HG02623 (cell line): ENCODE measurements around the gene TRERF1.

ENCODE experiments used
- ATAC-seq: cut with Tn5 transposase; IDR thresholded peaks from one replicate; pipeline ENCODE4 v1.9.1; 2021; ENCODE audit warnings: moderate library complexity; ENCODE audit not compliant: unreplicated experiment

The TRERF1 gene

GRCh38 chr6:42259286-42259685, 192.4 kb downstream of the TRERF1 start:
- ATAC-seq, result no peak

DNA sequence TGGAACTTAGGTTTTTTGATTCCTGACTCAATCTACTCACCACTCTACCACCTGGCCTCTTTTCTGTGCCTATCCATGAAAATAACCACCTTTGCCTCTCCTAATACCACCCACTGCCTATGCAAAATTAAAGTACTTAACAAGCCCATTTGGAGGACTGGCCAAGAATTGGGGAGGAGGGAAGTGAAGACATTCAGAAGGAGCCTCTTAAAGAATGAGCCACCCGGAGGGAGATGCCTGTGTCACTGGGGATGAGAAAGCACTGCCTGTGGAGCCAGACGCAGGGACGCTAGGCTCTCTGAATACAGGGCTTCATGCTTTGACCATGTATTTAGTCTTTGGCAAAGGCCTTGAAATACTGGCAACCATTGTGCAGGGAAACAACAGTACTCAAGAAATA, 194.1 kb downstream of the TRERF1 start:
- no peak for ATAC-seq

- no peak for ATAC-seq
Observed at GRCh38 chr6:42257063-42257462, 194.7 kb downstream of the TRERF1 start.

GRCh38 chr6:42255050-42255449, 196.7 kb downstream of the TRERF1 start:
- ATAC-seq, result no peak

DNA sequence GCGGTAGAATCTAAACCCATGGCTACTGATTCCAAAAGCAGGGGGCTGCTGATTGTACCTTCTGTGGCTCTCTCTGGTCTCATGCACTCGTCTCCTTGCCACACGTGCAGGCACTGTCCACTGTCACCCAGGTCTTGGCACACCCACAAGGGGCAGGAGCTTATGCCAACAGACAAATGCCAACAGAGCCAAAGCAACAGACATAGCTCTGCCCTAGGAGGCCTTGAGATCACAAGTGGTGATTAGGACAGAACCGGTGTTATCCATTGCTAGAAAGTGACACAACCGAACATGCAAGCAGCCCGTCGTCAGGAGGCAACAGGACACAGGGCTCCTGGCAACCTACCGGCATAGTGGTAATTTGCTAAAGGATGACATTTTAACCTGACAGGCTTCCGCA, 197.2 kb downstream of the TRERF1 start:
- no peak for ATAC-seq

- no peak for ATAC-seq
Observed at GRCh38 chr6:42251911-42252637, 199.7 kb downstream of the TRERF1 start.

DNA sequence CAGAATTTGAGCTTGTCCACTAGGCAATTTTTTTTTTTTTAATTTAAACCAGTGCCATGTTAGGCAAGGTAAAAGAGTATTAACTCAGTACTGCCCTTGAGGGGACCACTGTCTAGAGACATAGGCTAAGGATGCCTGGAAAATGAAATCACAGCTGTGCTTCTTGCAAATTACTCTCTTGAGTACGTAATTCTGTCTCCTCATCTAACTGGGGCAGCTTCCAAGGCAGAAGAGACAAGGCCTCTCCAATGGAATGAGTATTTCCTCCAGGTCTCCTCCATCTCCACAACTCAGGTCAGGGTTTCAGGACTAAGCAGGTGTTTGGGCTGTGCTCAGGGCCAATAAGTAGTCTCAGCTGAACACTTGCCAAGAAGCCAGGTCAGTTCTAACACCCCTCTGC, 200.2 kb downstream of the TRERF1 start:
- no peak for ATAC-seq

GRCh38 chr6:42250274-42250931, 201.3 kb downstream of the TRERF1 start:
- ATAC-seq, result no peak

DNA sequence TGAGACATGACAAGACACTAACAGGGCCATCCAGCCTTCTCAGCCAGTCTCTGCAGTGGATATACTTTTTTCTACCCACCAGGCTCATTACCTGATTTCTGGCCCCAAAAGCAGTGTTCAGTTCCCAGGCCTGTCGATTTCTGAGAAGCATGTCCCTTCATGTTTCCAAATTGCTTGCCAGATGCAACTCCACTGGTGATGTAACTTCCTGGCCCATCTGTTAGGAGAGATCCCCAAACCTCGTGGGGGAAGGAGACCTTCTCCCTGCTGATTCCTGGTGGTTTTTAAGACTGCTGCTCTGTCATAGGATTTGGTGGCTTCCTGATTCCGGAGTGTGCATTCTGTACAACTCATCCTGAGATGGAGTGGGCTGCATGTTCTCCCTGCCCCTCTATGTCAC, 202.4 kb downstream of the TRERF1 start:
- ATAC-seq, result no peak

GRCh38 chr6:42243046-42243445, 208.7 kb downstream of the TRERF1 start:
- no peak for ATAC-seq

GRCh38 chr6:42241915-42242314, 209.8 kb downstream of the TRERF1 start:
- ATAC-seq, result no peak

GRCh38 chr6:42239736-42240375, 211.9 kb downstream of the TRERF1 start:
- no peak for ATAC-seq

- no peak for ATAC-seq
Observed at GRCh38 chr6:42239333-42239732, 212.4 kb downstream of the TRERF1 start.

DNA sequence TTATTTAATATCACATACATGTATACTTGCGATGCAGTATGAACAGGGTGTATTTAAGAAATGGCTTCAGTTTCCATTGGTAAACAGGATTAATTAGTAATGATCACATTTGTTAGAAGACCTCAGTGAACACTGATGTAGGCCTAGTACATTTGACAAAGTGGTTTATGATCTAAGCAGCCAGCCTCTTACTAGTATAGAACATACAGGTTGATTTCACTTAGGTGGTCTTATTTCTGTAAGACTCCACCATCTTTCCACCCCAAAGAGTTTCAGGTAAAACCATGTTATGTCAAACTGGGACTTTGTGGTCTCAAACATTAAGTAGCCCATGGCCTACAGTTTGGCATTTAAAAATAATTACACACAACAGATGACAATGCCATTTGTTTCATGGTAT, 213.9 kb downstream of the TRERF1 start:
- ATAC-seq, result no peak

DNA sequence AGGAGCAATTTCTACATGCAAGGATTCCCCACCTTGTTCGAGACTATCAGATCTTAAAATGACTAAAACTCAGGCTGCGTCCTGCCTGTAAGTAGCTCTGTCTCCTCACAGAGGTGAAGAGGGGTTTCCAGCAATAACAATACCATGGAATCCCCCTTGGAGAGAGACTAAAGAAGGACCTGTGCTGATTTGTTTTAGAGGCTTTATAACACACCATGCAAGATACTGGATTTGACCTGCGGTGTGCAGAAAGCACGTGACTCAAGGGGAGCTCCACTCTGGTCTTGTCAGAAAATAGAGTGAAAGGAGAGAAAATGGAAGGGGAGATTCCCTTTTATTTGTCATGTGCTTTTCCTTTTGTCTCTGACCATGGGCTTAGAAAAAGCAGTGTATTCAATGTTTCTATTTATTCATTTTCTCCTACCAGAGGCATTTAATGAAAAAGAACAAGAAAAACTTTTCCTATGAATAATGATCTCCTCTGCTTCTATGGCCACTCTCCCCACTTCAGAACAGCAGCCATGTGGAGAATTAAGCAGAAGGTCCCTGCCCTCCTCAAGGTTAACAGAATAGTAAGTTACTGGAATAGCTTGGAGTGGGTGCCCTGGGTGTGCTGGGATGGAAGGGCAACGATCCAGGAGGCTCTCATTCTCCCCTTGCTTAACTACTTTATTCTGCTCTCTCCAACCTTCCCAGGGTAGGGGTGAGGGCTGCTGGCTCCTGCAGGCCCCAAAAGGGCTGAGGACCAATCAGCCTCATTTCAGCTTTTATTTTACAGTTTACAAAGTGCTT, 214.8 kb downstream of the TRERF1 start:
- no peak for ATAC-seq

DNA sequence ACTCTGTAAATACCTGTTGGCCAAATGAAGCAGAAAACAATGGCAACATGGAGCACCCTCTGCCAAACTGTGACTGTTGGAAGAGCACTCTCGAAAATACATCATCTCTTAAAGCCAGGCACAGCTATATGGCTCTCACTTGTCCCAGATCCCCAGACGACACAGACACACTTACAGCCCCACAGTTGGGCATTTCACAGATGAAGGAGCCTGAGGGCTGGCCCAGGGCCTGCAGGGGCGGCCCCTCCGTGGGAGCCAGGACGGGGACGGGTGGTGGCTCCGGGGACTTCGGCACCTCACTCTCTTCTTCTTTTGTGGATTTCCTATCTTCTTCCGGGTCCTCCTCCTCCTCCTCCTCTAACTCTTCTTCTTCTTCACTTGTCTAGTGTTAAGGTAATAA, 215.7 kb downstream of the TRERF1 start:
- no peak for ATAC-seq

GRCh38 chr6:42232035-42232434, 219.7 kb downstream of the TRERF1 start:
- no peak for ATAC-seq

DNA sequence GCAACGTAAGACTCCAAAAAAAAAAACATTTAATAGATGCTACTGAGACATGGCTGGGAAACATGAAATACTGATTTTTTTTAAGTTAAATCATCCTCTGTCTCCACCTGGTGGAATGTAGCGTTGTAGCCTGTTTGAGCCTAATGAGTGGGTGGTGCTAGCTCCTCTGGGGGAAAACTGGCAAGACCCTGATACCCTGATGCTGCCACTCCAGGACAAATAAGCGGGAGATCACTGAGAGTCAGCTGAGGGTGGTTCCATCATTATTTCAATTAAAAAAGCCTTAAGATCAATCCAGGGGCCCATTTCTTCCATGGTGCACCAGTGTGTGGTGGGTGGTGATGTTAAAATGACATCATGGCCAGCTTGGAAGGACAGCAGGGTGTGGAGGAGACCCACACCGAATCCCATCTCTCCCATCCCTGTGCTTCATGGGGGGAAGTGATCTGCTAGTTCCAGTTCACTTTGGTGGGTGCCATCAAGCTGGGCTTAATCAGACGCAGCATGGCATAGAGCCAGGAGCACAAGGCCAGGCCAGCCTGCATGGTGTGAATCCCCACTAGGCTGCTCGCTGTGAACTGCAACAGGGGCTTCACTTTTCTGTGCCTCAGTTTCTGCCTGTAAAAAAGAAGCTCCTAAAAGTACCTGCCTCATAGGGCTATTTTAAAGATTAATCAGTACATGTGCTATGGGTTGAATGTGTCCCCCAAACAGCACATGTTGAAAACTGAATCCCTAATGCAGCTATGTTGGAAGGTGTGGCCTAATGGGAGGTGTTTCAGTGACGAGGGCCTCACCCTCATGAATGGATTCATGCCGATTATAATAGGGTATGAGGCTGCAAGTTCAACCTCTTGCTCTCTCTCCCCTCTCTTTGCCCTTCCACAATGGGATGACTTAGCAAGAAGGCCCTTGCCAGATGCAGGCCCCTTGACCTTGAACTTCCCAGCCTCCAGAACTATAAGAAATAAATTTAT, 221.1 kb downstream of the TRERF1 start:
- ATAC-seq, result no peak

GRCh38 chr6:42229506-42230119, 222.1 kb downstream of the TRERF1 start:
- ATAC-seq, result no peak

GRCh38 chr6:42228305-42228704, 223.4 kb downstream of the TRERF1 start:
- no peak for ATAC-seq
